Activated CD8-positive, alpha-beta memory T cell treated with anti-CD3 and anti-CD28 coated beads, Interleukin-2, amount 50 U/mL, for 48 hours (primary cell): ENCODE measurements around the gene TRIM45.
"Not testable (repeated sequence)": the region's sequence is repeated elsewhere in the genome, so short reads cannot be mapped to it uniquely, and the experiment has no call there.

ENCODE experiments used
- DNase-seq: peaks from one replicate; pipeline ENCODE4 v3.0.0-alpha.2; 2020

TRIM45 gene, protein sequence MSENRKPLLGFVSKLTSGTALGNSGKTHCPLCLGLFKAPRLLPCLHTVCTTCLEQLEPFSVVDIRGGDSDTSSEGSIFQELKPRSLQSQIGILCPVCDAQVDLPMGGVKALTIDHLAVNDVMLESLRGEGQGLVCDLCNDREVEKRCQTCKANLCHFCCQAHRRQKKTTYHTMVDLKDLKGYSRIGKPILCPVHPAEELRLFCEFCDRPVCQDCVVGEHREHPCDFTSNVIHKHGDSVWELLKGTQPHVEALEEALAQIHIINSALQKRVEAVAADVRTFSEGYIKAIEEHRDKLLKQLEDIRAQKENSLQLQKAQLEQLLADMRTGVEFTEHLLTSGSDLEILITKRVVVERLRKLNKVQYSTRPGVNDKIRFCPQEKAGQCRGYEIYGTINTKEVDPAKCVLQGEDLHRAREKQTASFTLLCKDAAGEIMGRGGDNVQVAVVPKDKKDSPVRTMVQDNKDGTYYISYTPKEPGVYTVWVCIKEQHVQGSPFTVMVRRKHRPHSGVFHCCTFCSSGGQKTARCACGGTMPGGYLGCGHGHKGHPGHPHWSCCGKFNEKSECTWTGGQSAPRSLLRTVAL

GRCh38 chr1:117121589-117122329 is at the start of gene TRIM45:
TSS of gene TRIM45 (minus strand) at chr1:117121749. CDS start at chr1:117121201, 548 bp downstream.
- peak; percentile 90 for DNase-seq

DNA sequence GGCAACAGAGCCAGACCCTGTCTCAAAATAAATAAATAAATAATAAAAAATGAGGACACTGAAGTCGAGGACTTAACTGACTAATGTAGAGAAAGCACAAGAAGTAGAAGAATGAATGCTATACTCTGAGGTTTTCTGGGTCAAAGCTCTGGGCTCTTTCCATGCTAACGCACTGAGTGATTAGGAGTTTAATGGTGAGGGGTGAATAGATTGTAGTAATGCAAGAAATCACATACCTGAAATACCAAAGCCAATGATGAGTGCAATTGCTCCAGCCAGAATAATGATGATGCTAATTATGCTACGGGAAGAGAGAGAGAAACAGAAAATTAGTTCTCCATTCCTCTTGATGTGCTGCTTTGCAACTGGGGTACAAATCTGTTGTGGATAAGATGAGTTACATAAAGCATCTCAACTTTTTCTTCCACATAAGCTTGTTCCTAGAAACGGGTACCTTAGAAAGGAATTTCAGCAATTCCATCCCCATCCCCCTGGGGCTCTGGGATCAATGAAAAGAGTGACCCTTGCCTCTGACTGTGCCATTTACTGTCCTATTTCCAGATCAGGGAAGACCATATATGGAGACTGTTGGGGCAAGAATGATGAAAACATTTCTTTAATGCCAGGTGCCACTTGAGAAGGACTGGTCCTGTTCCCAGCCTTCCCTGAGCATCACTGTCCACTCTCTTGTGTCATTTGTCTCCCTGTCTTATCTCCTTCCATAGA is 48.5 kb upstream of the TRIM45 start:
- no peak for DNase-seq

DNA sequence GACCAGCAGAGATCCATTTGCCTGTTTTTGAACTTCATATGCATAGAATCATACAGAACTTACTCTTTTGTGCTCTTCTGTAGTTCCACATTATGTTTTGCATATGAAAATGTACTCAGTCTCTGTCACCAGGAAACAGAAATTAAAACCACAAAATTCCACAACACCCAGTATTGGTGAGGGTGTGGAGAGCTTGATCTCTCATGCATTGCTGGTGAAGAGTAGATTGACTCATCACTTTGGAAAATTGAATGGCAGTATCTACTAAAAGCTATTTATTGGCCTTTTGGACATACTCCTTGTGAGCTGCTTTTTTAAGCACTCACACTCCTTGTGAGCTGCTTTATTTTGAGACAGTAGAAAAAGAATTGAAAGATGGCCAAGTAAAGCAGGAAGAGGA is 45.9 kb upstream of the TRIM45 start:
- no peak for DNase-seq

- DNase-seq, result no peak
Measured at GRCh38 chr1:117166076-117166475, 44.5 kb upstream of the TRIM45 start.

- DNase-seq, result no peak
Measured at GRCh38 chr1:117164209-117164608, 42.7 kb upstream of the TRIM45 start.

GRCh38 chr1:117162816-117163215 is 41.3 kb upstream of the TRIM45 start:
- DNase-seq, result no peak

DNA sequence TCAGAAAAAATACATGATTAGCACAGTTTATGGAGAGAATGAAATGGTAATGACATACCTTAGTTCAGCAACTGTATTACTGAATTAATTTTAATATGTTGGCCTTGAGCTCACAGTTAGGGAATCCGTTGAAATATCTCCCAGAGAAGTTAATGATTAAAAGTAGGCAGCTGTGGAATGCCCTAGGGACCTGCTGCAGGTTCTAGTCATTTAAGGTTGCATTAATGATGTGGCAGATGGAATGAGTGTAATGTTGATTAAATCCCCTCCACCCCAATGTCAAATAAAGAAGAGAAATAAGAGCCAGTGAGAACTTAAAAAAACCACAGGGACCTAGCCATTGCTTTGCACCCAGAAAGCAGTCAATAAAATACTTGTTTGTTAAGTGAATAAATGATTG is 40.3 kb upstream of the TRIM45 start:
- no peak for DNase-seq

GRCh38 chr1:117151305-117151704 is 29.8 kb upstream of the TRIM45 start:
- DNase-seq, result not testable (repeated sequence)

DNA sequence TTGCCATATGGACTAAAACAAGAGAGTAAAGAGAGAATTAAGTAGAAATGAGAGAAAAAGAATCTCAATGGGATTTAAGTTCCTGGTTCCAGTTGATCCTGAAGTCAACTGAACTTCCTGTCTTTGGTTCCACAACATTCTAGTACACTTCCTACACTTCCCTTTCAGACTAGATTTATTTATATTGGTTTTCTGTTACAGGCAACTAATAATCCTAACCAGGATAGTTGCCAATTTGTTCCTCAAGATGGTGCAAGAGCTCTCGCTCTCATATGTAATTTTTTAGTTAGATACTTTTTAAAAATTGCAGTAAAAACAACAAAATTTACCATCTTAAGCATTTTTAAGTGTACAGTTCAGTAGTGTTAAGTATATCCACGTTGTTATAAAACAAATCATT is 28.8 kb upstream of the TRIM45 start:
- DNase-seq, result no peak

DNA sequence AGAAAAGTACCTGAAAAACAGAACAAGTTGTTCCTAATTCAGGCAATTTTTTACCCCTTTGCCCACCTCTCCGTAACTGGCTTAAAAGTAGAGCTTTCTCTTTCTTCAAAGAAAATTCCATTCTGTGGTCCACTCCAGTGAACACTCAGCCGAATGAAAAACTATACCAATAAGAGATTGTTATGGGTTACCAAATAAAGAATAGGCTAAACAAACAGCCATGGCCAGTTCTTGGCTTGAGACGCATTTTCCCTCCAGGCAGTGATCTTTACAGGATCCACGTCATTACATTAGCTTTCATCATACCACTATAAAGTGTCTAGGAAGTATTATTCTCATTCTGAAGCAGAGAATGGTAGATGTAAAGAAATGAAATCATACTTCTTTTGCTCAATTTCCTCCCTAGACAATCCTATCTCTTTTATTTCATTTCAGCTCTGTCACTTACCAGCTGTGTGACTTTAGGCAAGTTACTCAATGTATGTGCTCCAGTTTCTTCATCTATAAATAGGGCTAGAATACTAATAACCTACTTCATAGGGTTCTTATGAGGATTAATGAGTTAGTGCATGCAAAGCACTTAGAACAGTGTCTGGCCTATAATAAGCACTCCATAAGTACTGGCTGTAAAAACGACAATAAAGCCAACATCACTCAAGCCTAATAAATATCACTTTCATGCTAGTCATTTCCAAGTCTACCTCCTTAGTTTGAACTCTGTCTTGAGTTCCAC is 26.5 kb upstream of the TRIM45 start:
- no peak for DNase-seq

GRCh38 chr1:117147341-117147831 is 25.8 kb upstream of the TRIM45 start:
- no peak for DNase-seq

GRCh38 chr1:117146575-117147340 is 25.2 kb upstream of the TRIM45 start:
- DNase-seq, result no peak

DNA sequence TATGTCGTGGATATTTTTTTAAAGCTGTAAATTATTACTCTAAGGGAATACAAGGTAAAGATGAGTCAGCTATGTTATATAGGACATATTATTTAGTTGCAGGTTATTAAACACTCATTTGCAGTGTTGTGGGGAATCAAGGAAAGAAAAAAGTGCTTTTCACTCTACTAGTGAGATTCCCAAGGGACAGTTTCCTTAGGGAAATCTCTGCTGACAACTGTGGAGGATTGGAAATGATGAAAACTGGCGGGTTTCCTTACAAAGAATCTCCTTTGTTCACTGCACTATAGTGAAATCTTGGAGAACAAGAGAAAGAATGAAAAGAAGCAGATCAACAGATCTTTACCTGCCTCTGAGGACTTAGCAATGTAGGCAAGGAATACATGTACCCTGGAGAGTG is 24.5 kb upstream of the TRIM45 start:
- no peak for DNase-seq

DNA sequence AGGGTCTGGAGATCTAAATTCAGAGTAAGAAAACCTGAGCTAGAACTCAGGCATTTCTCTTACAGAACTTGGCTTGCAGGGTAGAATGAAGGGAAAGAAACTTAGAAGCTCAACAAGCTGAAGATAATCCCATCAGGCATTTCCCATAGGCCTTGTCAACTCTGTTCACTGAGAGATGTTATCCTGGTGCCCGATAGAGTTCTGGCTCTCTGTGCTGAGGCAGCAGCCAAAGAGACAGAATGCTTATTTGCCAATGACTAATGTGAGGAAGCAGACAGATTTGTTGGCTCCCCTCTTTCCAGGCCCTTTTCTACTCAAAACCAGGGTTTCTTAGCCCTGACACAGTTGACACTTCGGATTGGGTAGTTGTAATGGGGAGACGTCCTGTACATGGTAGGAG is 22.3 kb upstream of the TRIM45 start:
- no peak for DNase-seq

DNA sequence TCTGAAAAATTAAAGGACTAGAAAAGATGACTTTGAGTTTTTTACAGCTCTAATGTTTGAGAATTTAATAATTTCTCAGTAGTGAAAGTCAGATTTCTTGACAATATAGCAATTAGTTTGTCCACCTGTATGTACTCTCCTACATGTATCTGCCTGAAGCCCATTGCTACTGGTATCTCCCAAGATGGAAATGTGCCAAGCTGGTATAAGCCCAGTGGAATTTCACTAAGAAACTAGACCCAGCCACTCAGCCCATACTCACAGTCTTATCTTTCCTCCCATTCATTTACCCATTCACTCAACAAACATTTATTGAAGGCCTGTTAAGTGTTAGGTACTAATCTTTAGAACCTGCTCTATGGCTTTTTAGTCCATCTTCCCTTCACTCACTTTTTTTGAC is 21.6 kb upstream of the TRIM45 start:
- DNase-seq, result no peak

GRCh38 chr1:117142200-117142599 is 20.7 kb upstream of the TRIM45 start:
- DNase-seq, result no peak

DNA sequence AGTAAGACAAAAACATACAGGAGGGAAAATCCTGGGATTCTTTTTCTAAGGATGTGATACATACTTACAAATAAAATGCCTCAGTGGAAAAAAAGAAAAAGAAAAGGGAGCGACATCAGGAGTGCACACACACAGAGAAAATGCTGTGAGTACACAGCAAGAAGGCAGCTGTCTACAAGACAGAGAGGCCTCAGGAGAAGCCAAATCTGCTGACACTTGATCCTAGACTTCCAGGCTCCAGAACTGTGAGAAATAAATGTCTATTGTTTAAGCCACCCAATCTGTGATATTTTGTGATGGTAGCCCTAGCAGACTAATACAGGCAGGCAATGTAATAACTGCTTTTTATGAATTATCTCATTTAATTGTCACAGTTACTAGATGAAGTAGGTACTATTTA is 17.0 kb upstream of the TRIM45 start:
- DNase-seq, result no peak

- no peak for DNase-seq
Measured at GRCh38 chr1:117138106-117138505, 16.6 kb upstream of the TRIM45 start.

GRCh38 chr1:117137281-117137855 is 15.8 kb upstream of the TRIM45 start:
- DNase-seq, result no peak

DNA sequence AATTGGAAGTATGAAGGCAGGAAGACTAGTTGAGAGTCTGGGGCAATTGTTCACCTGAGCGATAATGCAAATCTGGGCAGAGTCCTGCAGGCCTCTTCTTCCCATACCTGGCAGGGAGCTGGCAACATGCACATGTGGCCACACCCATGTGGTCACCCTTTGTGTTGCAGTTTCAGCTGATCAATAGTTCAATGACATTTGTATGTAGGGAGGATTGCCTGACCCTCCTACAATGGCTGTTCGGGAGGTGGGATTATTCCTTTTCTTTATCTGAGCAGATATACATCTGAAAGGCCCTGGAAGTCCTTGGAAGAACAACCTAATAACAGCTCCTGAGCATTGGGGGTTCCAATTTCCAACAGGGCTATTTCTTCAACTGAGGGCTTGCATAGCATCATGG is 15.2 kb upstream of the TRIM45 start:
- DNase-seq, result no peak

GRCh38 chr1:117135329-117135728 is 13.8 kb upstream of the TRIM45 start:
- DNase-seq, result no peak
